GM23338 (cell line): ENCODE results near the gene EML4. TPM values are rescaled to one million over a fixed set of nuclear protein-coding genes. Genes with fewer than 3 reads are reported as not detected.

Experiments
- ATAC-seq: fragments of 200-7000 bp; cut with Tn5 transposase; 3 replicates; pipeline ENCODE4 v1.9.1; 2020
- DNase-seq: peaks from one replicate; pipeline ENCODE4 v3.0.0-alpha.2; 2015; ENCODE audit warnings: low spot score
- H2AFZ ChIP-seq: fragments of 200-600 bp; sonication (generic); 2 replicates; pipeline ENCODE4 v1.8.0; 2016; ENCODE audit warnings: antibody characterized with exemption, mild to moderate bottlenecking, moderate library complexity
- H3F3A ChIP-seq: fragments of 200-600 bp; sonication (generic); replicated peaks from 2 replicates; pipeline ENCODE4 v1.8.0; 2017; ENCODE audit warnings: antibody characterized with exemption, mixed run types, low read depth
- H3K27ac ChIP-seq: fragments of 200-600 bp; sonication (generic); 2 replicates; pipeline ENCODE4 v1.6.1; 2016; ENCODE audit warnings: low read depth
- H3K27me3 ChIP-seq: fragments of 200-600 bp; sonication (generic); 2 replicates; pipeline ENCODE4 v1.8.0; 2016; ENCODE audit warnings: mild to moderate bottlenecking, mixed run types, moderate library complexity; ENCODE audit not compliant: insufficient read depth
- H3K36me3 ChIP-seq: fragments of 200-600 bp; sonication (generic); 2 replicates; pipeline ENCODE4 v1.8.0; 2016; ENCODE audit warnings: mild to moderate bottlenecking; ENCODE audit not compliant: insufficient read depth
- H3K4me1 ChIP-seq: fragments of 200-600 bp; sonication (generic); 2 replicates; pipeline ENCODE4 v1.8.0; 2016; ENCODE audit warnings: mild to moderate bottlenecking, moderate library complexity; ENCODE audit not compliant: insufficient read depth
- H3K4me2 ChIP-seq: fragments of 200-600 bp; sonication (generic); 2 replicates; pipeline ENCODE4 v1.7.1; 2017; ENCODE audit warnings: mixed run types
- H3K4me3 ChIP-seq: fragments of 200-600 bp; sonication (generic); 2 replicates; pipeline ENCODE4 v1.6.1; 2016; ENCODE audit warnings: mixed run types
- H3K79me2 ChIP-seq: fragments of 200-600 bp; sonication (generic); replicated peaks from 2 replicates; pipeline ENCODE4 v1.8.0; 2017; ENCODE audit warnings: mild to moderate bottlenecking; ENCODE audit not compliant: insufficient read depth
- H3K9me2 ChIP-seq: fragments of 200-600 bp; sonication (generic); 2 replicates; pipeline ENCODE4 v1.8.0; 2017; ENCODE audit not compliant: insufficient read depth
- H4K20me1 ChIP-seq: fragments of 200-600 bp; sonication (generic); replicated peaks from 2 replicates; pipeline ENCODE4 v1.8.0; 2017; ENCODE audit warnings: mild to moderate bottlenecking; ENCODE audit not compliant: insufficient read depth
- H3K27ac Mint-ChIP-seq: 2 replicates; pipeline ENCODE4 v1.8.0; 2020; ENCODE audit warnings: inconsistent platforms, mild to moderate bottlenecking, moderate library complexity, mixed read lengths
- H3K27me3 Mint-ChIP-seq: 3 replicates; pipeline ENCODE4 v1.8.0; 2022; ENCODE audit warnings: low read depth, mild to moderate bottlenecking, moderate library complexity, mixed read lengths, inconsistent platforms; ENCODE audit not compliant: insufficient read depth, poor library complexity
- H3K36me3 Mint-ChIP-seq: 3 replicates; pipeline ENCODE4 v1.8.0; 2021; ENCODE audit warnings: low read depth, mild to moderate bottlenecking, inconsistent platforms, moderate library complexity, mixed read lengths
- H3K4me1 Mint-ChIP-seq: 3 replicates; pipeline ENCODE4 v1.8.0; 2020; ENCODE audit warnings: mild to moderate bottlenecking, inconsistent platforms, mixed read lengths
- H3K4me3 Mint-ChIP-seq: 3 replicates; pipeline ENCODE4 v1.8.0; 2021; ENCODE audit warnings: moderate library complexity, mild to moderate bottlenecking, inconsistent platforms, mixed read lengths
- H3K9me3 Mint-ChIP-seq: 3 replicates; pipeline ENCODE4 v1.8.0; 2020; ENCODE audit warnings: moderate library complexity, mild to moderate bottlenecking, inconsistent platforms, mixed read lengths
- CREB1 ChIP-seq: fragments of 250-450 bp; sonication (Bioruptor Pico); IDR thresholded peaks from 2 replicates; pipeline ENCODE4 v1.5.0; 2020; ENCODE audit warnings: low read depth, mild to moderate bottlenecking, moderate library complexity
- ZNF331 ChIP-seq: fragments of 250-450 bp; sonication (Bioruptor Pico); IDR thresholded peaks from 2 replicates; pipeline ENCODE4 v1.5.0; 2020; ENCODE audit warnings: low read depth, mild to moderate bottlenecking, moderate library complexity
- polyA plus RNA-seq: library from polyadenylated mRNA; unstranded; fragments of >200 nt; fragmentation: Nextera tagmentation; extraction: Ambion mirVana; gene quantifications from 2 replicates; pipeline ENCODE4 v1.2.1, GENCODE V29; 2016
- total RNA-seq: library from RNA; depleted of rRNA; stranded (reverse); fragments of >200 nt; shearing (Covaris generic); gene quantifications from 2 replicates; pipeline ENCODE4 v1.2.3, GENCODE V29; 2014
- TF ChIP-seq, protein P1 (sequence below): IDR thresholded peaks from one replicate; pipeline ENCODE4 v1.6.1; 2018; ENCODE audit warnings: antibody characterized with exemption; ENCODE audit not compliant: unreplicated experiment
- TF ChIP-seq, protein P2 (sequence below): fragments of 250-450 bp; sonication (Bioruptor Pico); IDR thresholded peaks from 2 replicates; pipeline ENCODE4 v1.5.0; 2020; ENCODE audit warnings: mild to moderate bottlenecking, moderate library complexity

EML4 gene
- total and polyA plus RNA-seq, 2 experiments from 2014 or later: 65.3 to 115 TPM

DNA sequence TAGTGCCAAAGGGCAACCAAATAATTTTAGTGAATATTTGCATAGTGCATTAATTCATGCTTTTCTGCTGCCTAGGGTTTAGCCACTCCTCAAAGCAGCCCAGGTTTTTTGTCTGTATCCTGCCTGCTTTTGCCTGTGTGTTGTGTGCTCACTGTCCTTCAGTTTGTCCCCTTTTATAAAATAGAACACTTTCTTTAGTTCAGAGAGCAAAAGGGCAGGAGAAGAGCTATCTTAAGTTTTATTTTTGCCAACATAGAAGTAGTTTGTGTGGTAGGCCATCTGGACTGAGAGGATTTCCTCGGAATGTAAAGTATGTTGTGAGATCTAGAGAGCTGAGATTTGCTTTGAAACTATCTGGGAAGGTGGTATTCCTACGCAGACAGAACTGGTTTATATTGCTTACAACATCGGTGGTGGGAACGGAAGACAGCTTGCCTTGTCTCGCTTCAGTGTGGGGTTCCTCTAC, 64.9 kb downstream of the EML4 start:
- Mint-ChIP-seq H3K4me3 (no peak overlapping the region), H3K4me1 (peaks cover 13% of the 10 kb centered on the region), H3K9me3 (no peaks in the 10 kb centered on the region), H3K27ac (peak overlapping the region; percentile 12), H3K27me3 (no peaks in the 10 kb centered on the region), H3K36me3 (no peaks in the 10 kb centered on the region)
- H3K9me2 ChIP-seq: no peaks in the 10 kb centered on the region
- peak; percentile 45 for ATAC-seq
- H3F3A ChIP-seq: no peaks in the 10 kb centered on the region
- H3K79me2 ChIP-seq: peaks cover 86% of the 10 kb centered on the region
- H2AFZ ChIP-seq: no peak overlapping the region
- H3K4me1 ChIP-seq: 0 out of 2 replicates have a peak, but pooled peaks cover 7% of the 10 kb centered on the region
- H3K36me3 ChIP-seq: no peaks in the 10 kb centered on the region
- no peak overlapping the region for H3K4me2 ChIP-seq
- TF ChIP-seq, protein P1, sequence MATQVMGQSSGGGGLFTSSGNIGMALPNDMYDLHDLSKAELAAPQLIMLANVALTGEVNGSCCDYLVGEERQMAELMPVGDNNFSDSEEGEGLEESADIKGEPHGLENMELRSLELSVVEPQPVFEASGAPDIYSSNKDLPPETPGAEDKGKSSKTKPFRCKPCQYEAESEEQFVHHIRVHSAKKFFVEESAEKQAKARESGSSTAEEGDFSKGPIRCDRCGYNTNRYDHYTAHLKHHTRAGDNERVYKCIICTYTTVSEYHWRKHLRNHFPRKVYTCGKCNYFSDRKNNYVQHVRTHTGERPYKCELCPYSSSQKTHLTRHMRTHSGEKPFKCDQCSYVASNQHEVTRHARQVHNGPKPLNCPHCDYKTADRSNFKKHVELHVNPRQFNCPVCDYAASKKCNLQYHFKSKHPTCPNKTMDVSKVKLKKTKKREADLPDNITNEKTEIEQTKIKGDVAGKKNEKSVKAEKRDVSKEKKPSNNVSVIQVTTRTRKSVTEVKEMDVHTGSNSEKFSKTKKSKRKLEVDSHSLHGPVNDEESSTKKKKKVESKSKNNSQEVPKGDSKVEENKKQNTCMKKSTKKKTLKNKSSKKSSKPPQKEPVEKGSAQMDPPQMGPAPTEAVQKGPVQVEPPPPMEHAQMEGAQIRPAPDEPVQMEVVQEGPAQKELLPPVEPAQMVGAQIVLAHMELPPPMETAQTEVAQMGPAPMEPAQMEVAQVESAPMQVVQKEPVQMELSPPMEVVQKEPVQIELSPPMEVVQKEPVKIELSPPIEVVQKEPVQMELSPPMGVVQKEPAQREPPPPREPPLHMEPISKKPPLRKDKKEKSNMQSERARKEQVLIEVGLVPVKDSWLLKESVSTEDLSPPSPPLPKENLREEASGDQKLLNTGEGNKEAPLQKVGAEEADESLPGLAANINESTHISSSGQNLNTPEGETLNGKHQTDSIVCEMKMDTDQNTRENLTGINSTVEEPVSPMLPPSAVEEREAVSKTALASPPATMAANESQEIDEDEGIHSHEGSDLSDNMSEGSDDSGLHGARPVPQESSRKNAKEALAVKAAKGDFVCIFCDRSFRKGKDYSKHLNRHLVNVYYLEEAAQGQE: no peak
- TF ChIP-seq CREB1 (no peak), ZNF331 (CRISPR knock-in tag) (no peak)
- TF ChIP-seq, protein P2, sequence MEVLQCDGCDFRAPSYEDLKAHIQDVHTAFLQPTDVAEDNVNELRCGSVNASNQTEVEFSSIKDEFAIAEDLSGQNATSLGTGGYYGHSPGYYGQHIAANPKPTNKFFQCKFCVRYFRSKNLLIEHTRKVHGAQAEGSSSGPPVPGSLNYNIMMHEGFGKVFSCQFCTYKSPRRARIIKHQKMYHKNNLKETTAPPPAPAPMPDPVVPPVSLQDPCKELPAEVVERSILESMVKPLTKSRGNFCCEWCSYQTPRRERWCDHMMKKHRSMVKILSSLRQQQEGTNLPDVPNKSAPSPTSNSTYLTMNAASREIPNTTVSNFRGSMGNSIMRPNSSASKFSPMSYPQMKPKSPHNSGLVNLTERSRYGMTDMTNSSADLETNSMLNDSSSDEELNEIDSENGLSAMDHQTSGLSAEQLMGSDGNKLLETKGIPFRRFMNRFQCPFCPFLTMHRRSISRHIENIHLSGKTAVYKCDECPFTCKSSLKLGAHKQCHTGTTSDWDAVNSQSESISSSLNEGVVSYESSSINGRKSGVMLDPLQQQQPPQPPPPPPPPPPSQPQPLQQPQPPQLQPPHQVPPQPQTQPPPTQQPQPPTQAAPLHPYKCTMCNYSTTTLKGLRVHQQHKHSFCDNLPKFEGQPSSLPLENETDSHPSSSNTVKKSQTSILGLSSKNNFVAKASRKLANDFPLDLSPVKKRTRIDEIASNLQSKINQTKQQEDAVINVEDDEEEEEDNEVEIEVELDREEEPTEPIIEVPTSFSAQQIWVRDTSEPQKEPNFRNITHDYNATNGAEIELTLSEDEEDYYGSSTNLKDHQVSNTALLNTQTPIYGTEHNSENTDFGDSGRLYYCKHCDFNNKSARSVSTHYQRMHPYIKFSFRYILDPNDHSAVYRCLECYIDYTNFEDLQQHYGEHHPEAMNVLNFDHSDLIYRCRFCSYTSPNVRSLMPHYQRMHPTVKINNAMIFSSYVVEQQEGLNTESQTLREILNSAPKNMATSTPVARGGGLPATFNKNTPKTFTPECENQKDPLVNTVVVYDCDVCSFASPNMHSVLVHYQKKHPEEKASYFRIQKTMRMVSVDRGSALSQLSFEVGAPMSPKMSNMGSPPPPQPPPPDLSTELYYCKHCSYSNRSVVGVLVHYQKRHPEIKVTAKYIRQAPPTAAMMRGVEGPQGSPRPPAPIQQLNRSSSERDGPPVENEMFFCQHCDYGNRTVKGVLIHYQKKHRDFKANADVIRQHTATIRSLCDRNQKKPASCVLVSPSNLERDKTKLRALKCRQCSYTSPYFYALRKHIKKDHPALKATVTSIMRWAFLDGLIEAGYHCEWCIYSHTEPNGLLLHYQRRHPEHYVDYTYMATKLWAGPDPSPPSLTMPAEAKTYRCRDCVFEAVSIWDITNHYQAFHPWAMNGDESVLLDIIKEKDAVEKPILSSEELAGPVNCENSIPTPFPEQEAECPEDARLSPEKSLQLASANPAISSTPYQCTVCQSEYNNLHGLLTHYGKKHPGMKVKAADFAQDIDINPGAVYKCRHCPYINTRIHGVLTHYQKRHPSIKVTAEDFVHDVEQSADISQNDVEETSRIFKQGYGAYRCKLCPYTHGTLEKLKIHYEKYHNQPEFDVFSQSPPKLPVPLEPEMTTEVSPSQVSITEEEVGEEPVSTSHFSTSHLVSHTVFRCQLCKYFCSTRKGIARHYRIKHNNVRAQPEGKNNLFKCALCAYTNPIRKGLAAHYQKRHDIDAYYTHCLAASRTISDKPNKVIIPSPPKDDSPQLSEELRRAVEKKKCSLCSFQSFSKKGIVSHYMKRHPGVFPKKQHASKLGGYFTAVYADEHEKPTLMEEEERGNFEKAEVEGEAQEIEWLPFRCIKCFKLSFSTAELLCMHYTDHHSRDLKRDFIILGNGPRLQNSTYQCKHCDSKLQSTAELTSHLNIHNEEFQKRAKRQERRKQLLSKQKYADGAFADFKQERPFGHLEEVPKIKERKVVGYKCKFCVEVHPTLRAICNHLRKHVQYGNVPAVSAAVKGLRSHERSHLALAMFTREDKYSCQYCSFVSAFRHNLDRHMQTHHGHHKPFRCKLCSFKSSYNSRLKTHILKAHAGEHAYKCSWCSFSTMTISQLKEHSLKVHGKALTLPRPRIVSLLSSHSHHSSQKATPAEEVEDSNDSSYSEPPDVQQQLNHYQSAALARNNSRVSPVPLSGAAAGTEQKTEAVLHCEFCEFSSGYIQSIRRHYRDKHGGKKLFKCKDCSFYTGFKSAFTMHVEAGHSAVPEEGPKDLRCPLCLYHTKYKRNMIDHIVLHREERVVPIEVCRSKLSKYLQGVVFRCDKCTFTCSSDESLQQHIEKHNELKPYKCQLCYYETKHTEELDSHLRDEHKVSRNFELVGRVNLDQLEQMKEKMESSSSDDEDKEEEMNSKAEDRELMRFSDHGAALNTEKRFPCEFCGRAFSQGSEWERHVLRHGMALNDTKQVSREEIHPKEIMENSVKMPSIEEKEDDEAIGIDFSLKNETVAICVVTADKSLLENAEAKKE (CRISPR knock-in tag): no peak
- peaks cover 14% of the 10 kb centered on the region for H4K20me1 ChIP-seq
- H3K27me3 ChIP-seq: no peaks in the 10 kb centered on the region
- peak; percentile 54 for DNase-seq
- peak overlapping the region; percentile 64 for H3K27ac ChIP-seq
- H3K4me3 ChIP-seq: no peak overlapping the region
